OCI-LY7 (cell line): ENCODE measurements around the gene PHPT1. TPM values are rescaled to one million over a fixed set of nuclear protein-coding genes. Genes with fewer than 3 reads are reported as not detected.

ENCODE experiments used
- BruUV-seq: library from RNA; stranded (reverse); fragments of 400-500 nt; replicated peaks from 2 replicates; lab custom pipeline; 2021; lab: Mats Ljungman, UMichigan
- CTCF ChIA-PET: fragments of 300-600 bp; sonication (Branson Sonifier 250); formaldehyde crosslinking; loops from one replicate; lab custom pipeline; 2022; ENCODE audit warnings: antibody characterized with exemption; ENCODE audit not compliant: unreplicated experiment; lab: Charles Lee
- POLR2A ChIA-PET: fragments of 300-600 bp; sonication (Branson Sonifier 250); formaldehyde crosslinking; loops from one replicate; lab custom pipeline; 2022; ENCODE audit warnings: antibody characterized with exemption; lab: Charles Lee
- DNase-seq: peaks from one replicate; pipeline ENCODE4 v3.0.0-alpha.2; 2015; ENCODE audit warnings: low spot score
- H2AFZ ChIP-seq: fragments of 200-600 bp; sonication (generic), shearing (Covaris generic); 2 replicates; pipeline ENCODE4 v1.6.1; 2014; ENCODE audit warnings: mild to moderate bottlenecking, antibody characterized with exemption, low read length, moderate library complexity
- H3K27ac ChIP-seq: fragments of 200-600 bp; sonication (generic); 2 replicates; pipeline ENCODE4 v1.5.1; 2014; ENCODE audit warnings: mixed run types, low read depth, mild to moderate bottlenecking, moderate library complexity, low read length, inconsistent platforms; ENCODE audit not compliant: poor library complexity, severe bottlenecking
- H3K36me3 ChIP-seq: fragments of 200-600 bp; sonication (generic); 2 replicates; pipeline ENCODE4 v1.6.1; 2014; ENCODE audit warnings: mild to moderate bottlenecking, antibody characterized with exemption, low read length, moderate library complexity, mixed read lengths; ENCODE audit not compliant: insufficient read depth
- H3K4me1 ChIP-seq: fragments of 200-600 bp; sonication (generic); 2 replicates; pipeline ENCODE4 v1.5.1; 2014; ENCODE audit warnings: mild to moderate bottlenecking, low read length; ENCODE audit not compliant: insufficient read depth, poor library complexity, severe bottlenecking
- H3K4me2 ChIP-seq: fragments of 200-600 bp; sonication (generic); 2 replicates; pipeline ENCODE4 v1.6.1; 2014; ENCODE audit warnings: mild to moderate bottlenecking, low read length
- H3K4me3 ChIP-seq: fragments of 200-600 bp; sonication (generic); 2 replicates; pipeline ENCODE4 v1.5.1; 2014; ENCODE audit warnings: mild to moderate bottlenecking, low read depth, low read length; ENCODE audit not compliant: poor library complexity, severe bottlenecking
- H3K79me2 ChIP-seq: fragments of 200-600 bp; sonication (generic); 2 replicates; pipeline ENCODE4 v1.6.1; 2016; ENCODE audit warnings: low read depth, mild to moderate bottlenecking, low read length, moderate library complexity, mixed read lengths; ENCODE audit not compliant: insufficient read depth
- H3K9me2 ChIP-seq: fragments of 200-600 bp; sonication (generic); 2 replicates; pipeline ENCODE4 v1.6.1; 2016; ENCODE audit warnings: mild to moderate bottlenecking, low read length, mixed read lengths; ENCODE audit not compliant: insufficient read depth
- H3K9me3 ChIP-seq: fragments of 200-600 bp; sonication (generic); 2 replicates; pipeline ENCODE4 v1.6.1; 2014; ENCODE audit warnings: mild to moderate bottlenecking, mixed run types, low read length, mixed read lengths
- H4K20me1 ChIP-seq: fragments of 200-600 bp; sonication (generic); 2 replicates; pipeline ENCODE4 v1.6.1; 2014; ENCODE audit warnings: mild to moderate bottlenecking, antibody characterized with exemption, low read length, moderate library complexity, mixed read lengths; ENCODE audit not compliant: insufficient read depth
- CTCF ChIP-seq: fragments of 200-600 bp; sonication (generic); conservative IDR thresholded peaks from 2 replicates; pipeline ENCODE4 v1.5.1; 2014; ENCODE audit warnings: mild to moderate bottlenecking, antibody characterized with exemption, low read length, moderate library complexity, mixed read lengths
- EZH2phosphoT487 ChIP-seq: fragments of 200-600 bp; sonication (generic); IDR thresholded peaks from 2 replicates; pipeline ENCODE4 v1.6.1; 2018; ENCODE audit warnings: low read depth, borderline replicate concordance, mild to moderate bottlenecking, mixed run types, antibody characterized with exemption, low read length, moderate library complexity, mixed read lengths
- intact Hi-C: fragments of 100-400 bp; cut with micrococcal nuclease; formaldehyde crosslinking; loops from one replicate; pipeline ENCODE4 v1.10.0; 2022; ENCODE audit not compliant: unreplicated experiment
- total RNA-seq, 2 experiments: library from RNA; depleted of rRNA in 1 of 2; stranded (reverse); fragments of >200 nt in 1 of 2; shearing (Covaris generic) in 1 of 2; gene quantifications; 2 replicates each; pipeline ENCODE4 v1.2.3, GENCODE V29; 2014 to 2022

Gene PHPT1
- total RNA-seq, 2 experiments from 2014 or later, result 49.9 to 56.9 TPM

GRCh38 chr9:136850866-136851775 is 1.9 kb downstream of the PHPT1 start:
- Histone ChIP-seq H3K9me3 (no peaks in the 10 kb centered on the region), H3K36me3 (peaks cover 4% of the 10 kb centered on the region), H3K4me3 (no peak overlapping the region), H3K4me1 (peaks cover 10% of the 10 kb centered on the region), H3K79me2 (no peaks in the 10 kb centered on the region), H3K27ac (no peak overlapping the region), H2AFZ (no peak overlapping the region), H3K4me2 (no peak overlapping the region), H4K20me1 (no peaks in the 10 kb centered on the region), H3K9me2 (no peaks in the 10 kb centered on the region)
- ChIA-PET POLR2A (no interaction called here), CTCF (no interaction called here)
- TF ChIP-seq CTCF (no peak), EZH2phosphoT487 (no peak)
- intact Hi-C loops, result no loop called here
- DNase-seq, result no peak
- no TSS peak for BruUV-seq

- no peak within 1 kb of the TSS for H2AFZ ChIP-seq
- peaks cover 10% of the 10 kb centered on the region for H3K4me1 ChIP-seq
- intact Hi-C loops, result no loop called here
- DNase-seq, result no peak
- POLR2A ChIA-PET, result no interaction called here
- TF ChIP-seq CTCF, result no peak
- no peak for TF ChIP-seq EZH2phosphoT487
- H3K9me3 ChIP-seq, result no peaks in the 10 kb centered on the region
- CTCF ChIA-PET, result no interaction called here
- no TSS peak for BruUV-seq
- no peak within 1 kb of the TSS for H3K4me2 ChIP-seq
- no peaks in the 10 kb centered on the region for H3K9me2 ChIP-seq
- H3K4me3 ChIP-seq, result no peak within 1 kb of the TSS
- no peaks in the 10 kb centered on the region for H4K20me1 ChIP-seq
- H3K79me2 ChIP-seq, result no peaks in the 10 kb centered on the region
- H3K27ac ChIP-seq, result no peak within 1 kb of the TSS
- no peaks in the 10 kb centered on the region for H3K36me3 ChIP-seq
Measured at GRCh38 chr9:136851941-136852663, 2.9 kb downstream of the PHPT1 start, which contains the start of gene MAMDC4. Gene MAMDC4 (plus strand): TSS chr9:136852346. CDS start chr9:136852417, 71 bp downstream.
